H9 (cell line): ENCODE measurements around the gene CAMSAP2. TPM values are rescaled to one million over a fixed set of nuclear protein-coding genes. Genes with fewer than 3 reads are reported as not detected.

Source experiments
- DNase-seq: peaks from one replicate; pipeline ENCODE4 v3.0.0-alpha.2; 2017
- H2AFZ ChIP-seq: one replicate; pipeline ENCODE4 v1.6.1; 2013; ENCODE audit warnings: mild to moderate bottlenecking, low read length, control low read depth, moderate library complexity
- H2AK5ac ChIP-seq: 2 replicates; pipeline ENCODE4 v1.6.1; 2013; ENCODE audit warnings: low read length, control low read depth, mixed read lengths; ENCODE audit not compliant: insufficient read length
- H2BK120ac ChIP-seq: one replicate; pipeline ENCODE4 v1.6.1; 2013; ENCODE audit warnings: low read depth, mild to moderate bottlenecking, low read length, control low read depth, inconsistent platforms; ENCODE audit not compliant: poor library complexity, severe bottlenecking
- H2BK12ac ChIP-seq: 2 replicates; pipeline ENCODE4 v1.6.1; 2013; ENCODE audit warnings: low read length, control low read depth, mixed read lengths, low read depth; ENCODE audit not compliant: insufficient read length
- H2BK15ac ChIP-seq: 2 replicates; pipeline ENCODE4 v1.6.1; 2013; ENCODE audit warnings: low read depth, low read length, control low read depth
- H2BK20ac ChIP-seq: one replicate; pipeline ENCODE4 v1.6.1; 2013; ENCODE audit warnings: low read depth, mild to moderate bottlenecking, low read length, control low read depth, inconsistent platforms; ENCODE audit not compliant: poor library complexity, severe bottlenecking
- H2BK5ac ChIP-seq: 2 replicates; pipeline ENCODE4 v1.6.1; 2013; ENCODE audit warnings: low read length, control low read depth, mixed read lengths; ENCODE audit not compliant: insufficient read length
- H3K14ac ChIP-seq: 2 replicates; pipeline ENCODE4 v1.6.1; 2013; ENCODE audit warnings: low read length, control low read depth; ENCODE audit not compliant: insufficient read depth
- H3K18ac ChIP-seq: 2 replicates; pipeline ENCODE4 v1.6.1; 2013; ENCODE audit warnings: low read depth, mild to moderate bottlenecking, mixed read lengths, low read length, control low read depth; ENCODE audit not compliant: insufficient read length
- H3K23ac ChIP-seq: 2 replicates; pipeline ENCODE4 v1.6.1; 2013; ENCODE audit warnings: low read length, control low read depth, mixed read lengths, low read depth; ENCODE audit not compliant: insufficient read length
- H3K23me2 ChIP-seq: 2 replicates; pipeline ENCODE4 v1.6.1; 2013; ENCODE audit warnings: low read depth, mild to moderate bottlenecking, mixed read lengths, low read length, control low read depth; ENCODE audit not compliant: insufficient read length, poor library complexity, severe bottlenecking
- H3K27ac ChIP-seq: 2 replicates; pipeline ENCODE4 v1.5.1; 2013; ENCODE audit warnings: low read length, control low read depth, mixed read lengths, low read depth; ENCODE audit not compliant: insufficient read length
- H3K27me3 ChIP-seq: 2 replicates; pipeline ENCODE4 v1.6.1; 2013; ENCODE audit warnings: low read length, control low read depth, inconsistent platforms; ENCODE audit not compliant: insufficient read depth
- H3K4ac ChIP-seq: 2 replicates; pipeline ENCODE4 v1.6.1; 2013; ENCODE audit warnings: low read depth, mild to moderate bottlenecking, control low read depth, inconsistent platforms, low read length, moderate library complexity
- H3K4me1 ChIP-seq: 2 replicates; pipeline ENCODE4 v1.6.1; 2013; ENCODE audit warnings: low read length, control low read depth, inconsistent platforms; ENCODE audit not compliant: insufficient read depth
- H3K4me2 ChIP-seq: 2 replicates; pipeline ENCODE4 v1.6.1; 2013; ENCODE audit warnings: low read length, control low read depth, mixed read lengths; ENCODE audit not compliant: insufficient read length, insufficient read depth
- H3K56ac ChIP-seq: 2 replicates; pipeline ENCODE4 v1.6.1; 2013; ENCODE audit warnings: low read depth, mild to moderate bottlenecking, mixed read lengths, low read length, control low read depth; ENCODE audit not compliant: insufficient read length
- H3K79me1 ChIP-seq: 2 replicates; pipeline ENCODE4 v1.6.1; 2013; ENCODE audit warnings: low read depth, mild to moderate bottlenecking, moderate library complexity, low read length, control low read depth, inconsistent platforms; ENCODE audit not compliant: insufficient read depth, poor library complexity, severe bottlenecking
- H3K79me2 ChIP-seq: 2 replicates; pipeline ENCODE4 v1.6.1; 2013; ENCODE audit warnings: low read length, control low read depth, inconsistent platforms; ENCODE audit not compliant: insufficient read depth
- H3K9ac ChIP-seq: 2 replicates; pipeline ENCODE4 v1.6.1; 2013; ENCODE audit warnings: low read length, control low read depth, mixed read lengths; ENCODE audit not compliant: insufficient read length; ENCODE audit errors: extremely low read depth
- H3K9me3 ChIP-seq: one replicate; pipeline ENCODE4 v1.6.1; 2013; ENCODE audit warnings: low read depth, low read length, inconsistent platforms; ENCODE audit not compliant: control insufficient read depth
- H3T11ph ChIP-seq: one replicate; pipeline ENCODE4 v1.6.1; 2013; ENCODE audit warnings: mild to moderate bottlenecking, low read length, control low read depth, inconsistent platforms
- H4K20me1 ChIP-seq: one replicate; pipeline ENCODE4 v1.6.1; 2013; ENCODE audit not compliant: control insufficient read depth, insufficient read length, insufficient read depth
- H4K5ac ChIP-seq: 2 replicates; pipeline ENCODE4 v1.6.1; 2013; ENCODE audit warnings: low read depth, mild to moderate bottlenecking, mixed read lengths, low read length, control low read depth; ENCODE audit not compliant: insufficient read length
- H4K8ac ChIP-seq: replicated peaks from 2 replicates; pipeline ENCODE4 v1.6.1; 2013; ENCODE audit warnings: low read length, control low read depth, mixed read lengths, low read depth; ENCODE audit not compliant: insufficient read length
- H4K91ac ChIP-seq: 2 replicates; pipeline ENCODE4 v1.6.1; 2013; ENCODE audit warnings: low read depth, mild to moderate bottlenecking, moderate library complexity, mixed read lengths, low read length, control low read depth; ENCODE audit not compliant: insufficient read length
- H3K27ac Mint-ChIP-seq, 3 experiments: 2 replicates in 2 of 3; 3 replicates in 1 of 3; pipeline ENCODE4 v1.8.0; 2020 to 2021; ENCODE audit warnings: mixed read lengths in 3 of 3, mild to moderate bottlenecking in 1 of 3, moderate library complexity in 1 of 3
- H3K27me3 Mint-ChIP-seq: 2 replicates; pipeline ENCODE4 v1.8.0; 2021; ENCODE audit warnings: low read depth, mild to moderate bottlenecking, moderate library complexity, mixed read lengths
- H3K36me3 Mint-ChIP-seq, 3 experiments: 2 replicates in 2 of 3; 3 replicates in 1 of 3; pipeline ENCODE4 v1.8.0; 2020 to 2021; ENCODE audit warnings: low read depth in 3 of 3, mixed read lengths in 3 of 3; ENCODE audit not compliant: insufficient read depth in 1 of 3
- H3K4me1 Mint-ChIP-seq, 2 experiments: 2 replicates each; pipeline ENCODE4 v1.8.0; 2020; ENCODE audit warnings: mixed read lengths in 2 of 2
- H3K4me3 Mint-ChIP-seq, 2 experiments: 2 replicates in 1 of 2; 3 replicates in 1 of 2; pipeline ENCODE4 v1.8.0; 2020 to 2021; ENCODE audit warnings: mild to moderate bottlenecking in 2 of 2, mixed read lengths in 2 of 2, moderate library complexity in 1 of 2
- H3K9me3 Mint-ChIP-seq, 2 experiments: 2 replicates in 1 of 2; 3 replicates in 1 of 2; pipeline ENCODE4 v1.8.0; 2020; ENCODE audit warnings: mild to moderate bottlenecking in 2 of 2, mixed read lengths in 2 of 2, moderate library complexity in 1 of 2
- WGBS: extraction: QIAGEN DNeasy Blood & Tissue Kit; methylation state at CpG from one replicate; pipeline ENCODE4 v1.1.7; 2013; ENCODE audit warnings: missing lambda C conversion rate, low lambda C conversion rate, mixed read lengths; ENCODE audit not compliant: insufficient read length; ENCODE audit errors: extremely low coverage; 5-methylcytosine and 5-hydroxymethylcytosine counted together
- total RNA-seq: library from RNA; stranded (reverse); gene quantifications from 2 replicates; pipeline ENCODE4 v1.2.1, GENCODE V29; 2021
- TF ChIP-seq, protein P1 (sequence below): fragments of 200-600 bp; sonication (generic); conservative IDR thresholded peaks from 3 replicates; pipeline ENCODE4 v1.8.0; 2021; ENCODE audit warnings: antibody characterized with exemption, mild to moderate bottlenecking

The CAMSAP2 gene
- total RNA-seq, 1 experiment from 2014 or later: 33.7 TPM

DNA sequence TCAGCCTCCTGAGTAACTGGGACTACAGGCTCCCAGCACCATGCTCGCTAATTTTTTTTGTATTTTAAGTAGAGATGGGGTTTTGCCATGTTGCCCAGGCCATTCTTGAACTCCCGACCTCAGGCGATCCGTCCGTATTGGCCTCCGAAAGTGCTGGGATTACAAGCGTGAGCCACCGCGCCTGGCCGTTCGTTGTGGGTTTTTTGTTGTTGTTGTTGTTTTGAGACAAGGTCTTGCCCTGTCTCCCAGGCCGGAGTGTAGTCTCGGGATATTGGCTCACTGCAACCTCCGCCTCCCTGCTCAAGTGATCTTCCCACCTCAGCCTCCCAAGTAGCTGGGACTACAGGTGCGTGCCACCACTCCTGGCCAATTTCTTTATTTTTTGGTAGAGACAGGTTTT is 151.3 kb downstream of the CAMSAP2 start:
- Histone ChIP-seq H3K23ac (no peak overlapping the region), H2BK20ac (no peak overlapping the region), H3K4me2 (no peak overlapping the region), H4K91ac (no peak overlapping the region), H2BK12ac (no peak overlapping the region), H3K23me2 (peaks cover 25% of the 10 kb centered on the region), H2BK120ac (no peak overlapping the region), H3K18ac (no peak overlapping the region), H2AK5ac (no peak overlapping the region), H2AFZ (no peak overlapping the region), H3K79me2 (peaks cover 12% of the 10 kb centered on the region; the same call in 1 of the 2 replicates), H2BK15ac (no peak overlapping the region), H3K27me3 (no peaks in the 10 kb centered on the region), H3K9me3 (no peaks in the 10 kb centered on the region), H3K14ac (no peak overlapping the region), H3K27ac (no peak overlapping the region), H2BK5ac (no peak overlapping the region), H3T11ph (no peak overlapping the region), H3K79me1 (no peaks in the 10 kb centered on the region), H3K56ac (no peak overlapping the region), H3K9ac (no peak overlapping the region), H4K20me1 (no peaks in the 10 kb centered on the region), H4K8ac (no peak overlapping the region), H3K4ac (no peak overlapping the region), H4K5ac (no peak overlapping the region), H3K4me1 (peaks cover 21% of the 10 kb centered on the region)
- TF ChIP-seq, protein P1, sequence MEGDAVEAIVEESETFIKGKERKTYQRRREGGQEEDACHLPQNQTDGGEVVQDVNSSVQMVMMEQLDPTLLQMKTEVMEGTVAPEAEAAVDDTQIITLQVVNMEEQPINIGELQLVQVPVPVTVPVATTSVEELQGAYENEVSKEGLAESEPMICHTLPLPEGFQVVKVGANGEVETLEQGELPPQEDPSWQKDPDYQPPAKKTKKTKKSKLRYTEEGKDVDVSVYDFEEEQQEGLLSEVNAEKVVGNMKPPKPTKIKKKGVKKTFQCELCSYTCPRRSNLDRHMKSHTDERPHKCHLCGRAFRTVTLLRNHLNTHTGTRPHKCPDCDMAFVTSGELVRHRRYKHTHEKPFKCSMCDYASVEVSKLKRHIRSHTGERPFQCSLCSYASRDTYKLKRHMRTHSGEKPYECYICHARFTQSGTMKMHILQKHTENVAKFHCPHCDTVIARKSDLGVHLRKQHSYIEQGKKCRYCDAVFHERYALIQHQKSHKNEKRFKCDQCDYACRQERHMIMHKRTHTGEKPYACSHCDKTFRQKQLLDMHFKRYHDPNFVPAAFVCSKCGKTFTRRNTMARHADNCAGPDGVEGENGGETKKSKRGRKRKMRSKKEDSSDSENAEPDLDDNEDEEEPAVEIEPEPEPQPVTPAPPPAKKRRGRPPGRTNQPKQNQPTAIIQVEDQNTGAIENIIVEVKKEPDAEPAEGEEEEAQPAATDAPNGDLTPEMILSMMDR: no peak
- peak overlapping the region; percentile 86 to 95; a peak in 4 of 5 replicates for H3K4me3 Mint-ChIP-seq
- H3K27me3 Mint-ChIP-seq: no peaks in the 10 kb centered on the region; the same call in none of the 2 replicates
- no peaks in the 10 kb centered on the region for H3K36me3 Mint-ChIP-seq
- peaks cover 54 to 62% of the 10 kb centered on the region in 2 experiments for H3K4me1 Mint-ChIP-seq
- H3K9me3 Mint-ChIP-seq: no peaks in the 10 kb centered on the region
- no peak overlapping the region for H3K27ac Mint-ChIP-seq
- no peak for DNase-seq
- WGBS: no CpG with 5 or more reads among the region's 15 CpGs
